CD4-positive, alpha-beta T cell (primary cell): ENCODE measurements around the gene ZFP36L2. TPM values are rescaled to one million over a fixed set of nuclear protein-coding genes. Genes with fewer than 3 reads are reported as not detected.

ENCODE experiments used
- ATAC-seq: fragments of 200-7000 bp; cut with Tn5 transposase; one replicate; pipeline ENCODE4 v1.10.0; 2022; ENCODE audit warnings: mild to moderate bottlenecking; ENCODE audit not compliant: poor library complexity
- CTCF ChIA-PET: fragments of 350-600 bp; sonication (Branson Sonifier 250); formaldehyde crosslinking; loops from one replicate; lab custom pipeline; 2021; ENCODE audit warnings: antibody characterized with exemption, inconsistent platforms; lab: Charles Lee
- POLR2A ChIA-PET: fragments of 350-600 bp; sonication (Branson Sonifier 250); formaldehyde crosslinking; loops from one replicate; lab custom pipeline; 2021; ENCODE audit warnings: antibody characterized with exemption, inconsistent platforms; lab: Charles Lee
- DNase-seq, 14 experiments: peaks; one replicate each; pipeline ENCODE4 v3.0.0-alpha.2; 2013 to 2020; ENCODE audit warnings: mixed read lengths in 2 of 14
- H3K27ac ChIP-seq, 2 donors: one replicate each; pipeline versions ENCODE4 v1.5.1 to v1.7.0; 2013; ENCODE audit warnings: low read length in 2 of 2, low read depth in 1 of 2, mild to moderate bottlenecking in 1 of 2
- H3K27me3 ChIP-seq, 2 experiments: 1 replicate in 1 of 2; 2 replicates in 1 of 2; pipeline versions ENCODE4 v1.6.1 to v1.7.0; 2013; ENCODE audit warnings: low read length in 2 of 2, control low read depth in 1 of 2, mild to moderate bottlenecking in 1 of 2, moderate library complexity in 1 of 2; ENCODE audit not compliant: insufficient read depth in 2 of 2, control insufficient read depth in 1 of 2
- H3K36me3 ChIP-seq: one replicate; pipeline ENCODE4 v1.6.1; 2013; ENCODE audit warnings: low read length, control low read depth; ENCODE audit not compliant: insufficient read depth
- H3K4me1 ChIP-seq: one replicate; pipeline ENCODE4 v1.6.1; 2013; ENCODE audit warnings: low read length, control low read depth; ENCODE audit not compliant: insufficient read depth
- H3K4me3 ChIP-seq: one replicate; pipeline ENCODE4 v1.5.1; 2013; ENCODE audit warnings: mild to moderate bottlenecking, low read length, moderate library complexity
- H3K9me3 ChIP-seq, 2 experiments: 1 replicate in 1 of 2; 2 replicates in 1 of 2; pipeline versions ENCODE4 v1.6.1 to v1.7.0; 2013; ENCODE audit warnings: low read length in 2 of 2, mild to moderate bottlenecking in 2 of 2, control low read depth in 1 of 2, moderate library complexity in 1 of 2; ENCODE audit not compliant: control insufficient read depth in 1 of 2, insufficient read depth in 1 of 2
- H3K27ac Mint-ChIP-seq: one replicate; pipeline ENCODE4 v1.8.0; 2020; ENCODE audit warnings: mixed read lengths
- H3K27me3 Mint-ChIP-seq: one replicate; pipeline ENCODE4 v1.8.0; 2021; ENCODE audit warnings: mixed read lengths
- H3K36me3 Mint-ChIP-seq: one replicate; pipeline ENCODE4 v1.8.0; 2021; ENCODE audit warnings: low read depth, mixed read lengths
- H3K4me1 Mint-ChIP-seq: one replicate; pipeline ENCODE4 v1.8.0; 2021; ENCODE audit warnings: low read depth, mixed read lengths
- H3K4me3 Mint-ChIP-seq: one replicate; pipeline ENCODE4 v1.8.0; 2020; ENCODE audit warnings: mild to moderate bottlenecking, mixed read lengths
- H3K9me3 Mint-ChIP-seq: one replicate; pipeline ENCODE4 v1.8.0; 2020; ENCODE audit warnings: mixed read lengths
- intact Hi-C, 2 experiments: fragments of 100-400 bp; cut with DNase I in 1 of 2; cut with micrococcal nuclease in 1 of 2; formaldehyde crosslinking; loops; one replicate each; pipeline versions ENCODE4 v1.15.1 to v1.9.0; 2023 to 2025; cut with DNase I, micrococcal nuclease
- total RNA-seq, 174 experiments: library from RNA in 2 of 174; stranded (reverse) in 2 of 174; gene quantifications; one replicate each; pipeline ENCODE4 v1.2.3 and lab custom pipeline; 2021 to 2026
- TF ChIP-seq, protein P1 (sequence below): fragments of 200-600 bp; IDR thresholded peaks from one replicate; pipeline ENCODE4 v1.8.0; 2022; ENCODE audit warnings: antibody characterized with exemption, mild to moderate bottlenecking

Gene ZFP36L2
- total RNA-seq, 2 experiments from 2014 or later = 1,602 to 1,631 TPM

- Histone ChIP-seq H3K4me1 (no peaks in the 10 kb centered on the region), H3K27me3 (no peaks in the 10 kb centered on the region), H3K36me3 (peaks cover 15% of the 10 kb centered on the region), H3K9me3 (no peaks in the 10 kb centered on the region), H3K27ac (no peak overlapping the region), H3K4me3 (no peak overlapping the region)
- H3K4me1 Mint-ChIP-seq = no peaks in the 10 kb centered on the region
- TF ChIP-seq, protein P1, sequence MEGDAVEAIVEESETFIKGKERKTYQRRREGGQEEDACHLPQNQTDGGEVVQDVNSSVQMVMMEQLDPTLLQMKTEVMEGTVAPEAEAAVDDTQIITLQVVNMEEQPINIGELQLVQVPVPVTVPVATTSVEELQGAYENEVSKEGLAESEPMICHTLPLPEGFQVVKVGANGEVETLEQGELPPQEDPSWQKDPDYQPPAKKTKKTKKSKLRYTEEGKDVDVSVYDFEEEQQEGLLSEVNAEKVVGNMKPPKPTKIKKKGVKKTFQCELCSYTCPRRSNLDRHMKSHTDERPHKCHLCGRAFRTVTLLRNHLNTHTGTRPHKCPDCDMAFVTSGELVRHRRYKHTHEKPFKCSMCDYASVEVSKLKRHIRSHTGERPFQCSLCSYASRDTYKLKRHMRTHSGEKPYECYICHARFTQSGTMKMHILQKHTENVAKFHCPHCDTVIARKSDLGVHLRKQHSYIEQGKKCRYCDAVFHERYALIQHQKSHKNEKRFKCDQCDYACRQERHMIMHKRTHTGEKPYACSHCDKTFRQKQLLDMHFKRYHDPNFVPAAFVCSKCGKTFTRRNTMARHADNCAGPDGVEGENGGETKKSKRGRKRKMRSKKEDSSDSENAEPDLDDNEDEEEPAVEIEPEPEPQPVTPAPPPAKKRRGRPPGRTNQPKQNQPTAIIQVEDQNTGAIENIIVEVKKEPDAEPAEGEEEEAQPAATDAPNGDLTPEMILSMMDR = no peak
- H3K27ac Mint-ChIP-seq = no peak overlapping the region
- ChIA-PET CTCF (no interaction called here), POLR2A (no interaction called here)
- no peak for DNase-seq
- no peaks in the 10 kb centered on the region for H3K27me3 Mint-ChIP-seq
- no peak overlapping the region for H3K4me3 Mint-ChIP-seq
- H3K36me3 Mint-ChIP-seq = peaks cover 23% of the 10 kb centered on the region
- intact Hi-C loops = no loop called here
- no peak for ATAC-seq
- no peaks in the 10 kb centered on the region for H3K9me3 Mint-ChIP-seq
Measured at GRCh38 chr2:43248621-43249020, 22.2 kb upstream of the ZFP36L2 start.

DNA sequence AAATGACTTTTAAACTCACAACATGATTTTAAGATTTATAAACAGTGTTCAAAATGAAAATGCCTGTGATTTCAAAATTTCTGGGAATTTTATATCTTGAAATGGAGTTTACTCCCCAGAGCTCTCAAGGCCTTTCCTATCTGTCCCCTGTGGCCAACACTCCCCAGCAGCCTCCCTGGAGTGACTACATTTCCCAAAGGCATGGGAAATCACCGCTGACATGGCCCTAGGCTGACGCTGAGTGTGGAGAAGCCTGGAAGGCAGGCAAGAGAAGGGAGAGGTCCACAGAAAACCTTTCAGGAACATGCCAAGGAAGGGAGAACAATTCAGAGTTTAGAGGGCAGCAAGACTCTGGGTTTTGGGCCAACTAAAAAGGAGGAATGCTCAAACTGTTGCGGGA is 20.2 kb upstream of the ZFP36L2 start:
- CTCF ChIA-PET = no interaction called here
- Histone ChIP-seq H3K4me3 (no peak overlapping the region), H3K9me3 (no peaks in the 10 kb centered on the region), H3K27ac (no peak overlapping the region), H3K27me3 (no peaks in the 10 kb centered on the region), H3K4me1 (no peaks in the 10 kb centered on the region), H3K36me3 (peaks cover 19% of the 10 kb centered on the region)
- peaks cover 33% of the 10 kb centered on the region for H3K36me3 Mint-ChIP-seq
- POLR2A ChIA-PET = no interaction called here
- no peaks in the 10 kb centered on the region for H3K9me3 Mint-ChIP-seq
- no peaks in the 10 kb centered on the region for H3K27me3 Mint-ChIP-seq
- TF ChIP-seq, protein P1 = no peak
- H3K4me1 Mint-ChIP-seq = no peaks in the 10 kb centered on the region
- ATAC-seq (no peak), DNase-seq (no peak)
- H3K27ac Mint-ChIP-seq = no peak overlapping the region
- intact Hi-C loops = no loop called here
- H3K4me3 Mint-ChIP-seq = no peak overlapping the region

DNA sequence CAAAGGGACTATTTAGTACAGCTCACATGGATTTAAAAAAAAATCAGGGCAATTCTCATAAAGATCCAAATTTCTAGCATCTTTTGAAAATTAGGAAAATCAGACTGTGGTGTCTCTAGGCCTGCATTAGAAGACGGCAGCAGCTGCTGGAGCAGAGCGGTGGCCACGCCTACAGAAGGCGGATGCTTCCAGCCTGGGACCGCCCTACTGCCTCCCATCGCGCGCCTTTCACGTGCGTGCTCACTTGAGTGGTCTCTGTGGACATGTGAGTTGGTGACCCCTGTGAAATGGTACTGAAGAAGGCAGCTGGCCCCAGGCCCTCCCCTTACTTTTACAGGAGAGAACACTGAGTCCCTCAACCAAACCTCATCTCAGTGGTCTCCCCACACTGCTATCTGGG is 15.2 kb upstream of the ZFP36L2 start:
- ATAC-seq = no peak
- Mint-ChIP-seq H3K4me3 (no peak overlapping the region), H3K36me3 (peaks cover 23% of the 10 kb centered on the region), H3K27ac (no peak overlapping the region), H3K27me3 (no peaks in the 10 kb centered on the region), H3K4me1 (peaks cover 7% of the 10 kb centered on the region), H3K9me3 (no peaks in the 10 kb centered on the region)
- ChIA-PET POLR2A (no interaction called here), CTCF (interaction anchor here (2.8 kb wide), 1 partner anchor 12 kb away, joined by 12 read pairs; no protein-coding TSS in a partner anchor)
- no peak overlapping the region for H3K27ac ChIP-seq
- H3K36me3 ChIP-seq = peaks cover 11% of the 10 kb centered on the region
- TF ChIP-seq, protein P1 = no peak
- no peaks in the 10 kb centered on the region for H3K9me3 ChIP-seq
- intact Hi-C loops = no loop called here
- H3K27me3 ChIP-seq = no peaks in the 10 kb centered on the region
- H3K4me3 ChIP-seq = no peak overlapping the region
- peaks cover 11% of the 10 kb centered on the region for H3K4me1 ChIP-seq
- no peak for DNase-seq
